Activated CD4-positive, alpha-beta memory T cell treated with anti-CD3 and anti-CD28 coated beads, Interleukin-2, amount 10 ng/mL, durations not matched to agents 7 days and 5 days (primary cell): ENCODE data around the gene KLHL7. TPM values are rescaled to one million over a fixed set of nuclear protein-coding genes. Genes with fewer than 3 reads are reported as not detected.

Source experiments
- CTCF ChIA-PET: fragments of 350-600 bp; sonication (Branson Sonifier 250); formaldehyde crosslinking; loops from one replicate; lab custom pipeline; 2021; ENCODE audit warnings: antibody characterized with exemption, inconsistent platforms; lab: Charles Lee
- POLR2A ChIA-PET: fragments of 350-600 bp; sonication (Branson Sonifier 250); formaldehyde crosslinking; loops from one replicate; lab custom pipeline; 2021; ENCODE audit warnings: antibody characterized with exemption; lab: Charles Lee
- DNase-seq: peaks from one replicate; pipeline ENCODE4 v3.0.0-alpha.2; 2020
- H3K27ac Mint-ChIP-seq: one replicate; pipeline ENCODE4 v1.8.0; 2021; ENCODE audit warnings: mild to moderate bottlenecking, mixed read lengths
- H3K27me3 Mint-ChIP-seq: one replicate; pipeline ENCODE4 v1.8.0; 2021; ENCODE audit warnings: mixed read lengths
- H3K36me3 Mint-ChIP-seq: one replicate; pipeline ENCODE4 v1.8.0; 2021; ENCODE audit warnings: low read depth, mixed read lengths
- H3K4me1 Mint-ChIP-seq: one replicate; pipeline ENCODE4 v1.8.0; 2021; ENCODE audit warnings: mixed read lengths
- H3K4me3 Mint-ChIP-seq: one replicate; pipeline ENCODE4 v1.8.0; 2021; ENCODE audit warnings: mild to moderate bottlenecking, mixed read lengths
- H3K9me3 Mint-ChIP-seq: one replicate; pipeline ENCODE4 v1.8.0; 2021; ENCODE audit warnings: mixed read lengths
- total RNA-seq, 2 experiments: library from RNA; stranded (reverse); gene quantifications; one replicate each; pipeline ENCODE4 v1.2.3, GENCODE V29; 2021

Gene KLHL7, protein sequence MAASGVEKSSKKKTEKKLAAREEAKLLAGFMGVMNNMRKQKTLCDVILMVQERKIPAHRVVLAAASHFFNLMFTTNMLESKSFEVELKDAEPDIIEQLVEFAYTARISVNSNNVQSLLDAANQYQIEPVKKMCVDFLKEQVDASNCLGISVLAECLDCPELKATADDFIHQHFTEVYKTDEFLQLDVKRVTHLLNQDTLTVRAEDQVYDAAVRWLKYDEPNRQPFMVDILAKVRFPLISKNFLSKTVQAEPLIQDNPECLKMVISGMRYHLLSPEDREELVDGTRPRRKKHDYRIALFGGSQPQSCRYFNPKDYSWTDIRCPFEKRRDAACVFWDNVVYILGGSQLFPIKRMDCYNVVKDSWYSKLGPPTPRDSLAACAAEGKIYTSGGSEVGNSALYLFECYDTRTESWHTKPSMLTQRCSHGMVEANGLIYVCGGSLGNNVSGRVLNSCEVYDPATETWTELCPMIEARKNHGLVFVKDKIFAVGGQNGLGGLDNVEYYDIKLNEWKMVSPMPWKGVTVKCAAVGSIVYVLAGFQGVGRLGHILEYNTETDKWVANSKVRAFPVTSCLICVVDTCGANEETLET
- 10 to 100 TPM; 19.9 to 20.5 TPM for total RNA-seq

DNA sequence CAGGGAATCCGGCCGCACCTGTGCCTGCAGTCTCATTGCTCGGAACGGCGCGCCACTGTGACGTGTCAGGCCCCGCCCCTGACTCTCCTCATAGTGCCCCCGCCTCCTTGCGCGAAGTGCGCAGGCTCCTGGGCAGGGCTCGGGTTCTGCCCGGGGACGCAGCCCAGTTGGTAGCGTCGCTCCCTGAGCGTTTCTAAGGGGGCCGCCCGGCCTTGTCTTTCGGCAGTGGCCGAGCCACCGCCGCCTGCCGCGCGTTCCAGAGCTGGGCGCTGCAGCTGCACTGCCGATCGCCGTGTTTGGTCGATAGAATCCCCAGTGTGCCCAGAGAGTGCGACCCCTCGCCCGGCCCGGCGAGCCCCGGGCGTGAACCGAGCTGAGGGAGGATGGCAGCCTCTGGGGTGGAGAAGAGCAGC is at the start of gene KLHL7:
Gene KLHL7 (plus strand): TSS at position 142 of the 413 bp plus-strand sequence. CDS start 242 bp downstream, at position 384.
- Mint-ChIP-seq H3K4me3 (peak within 1 kb of the TSS; percentile 80), H3K27ac (peak within 1 kb of the TSS; percentile 85), H3K9me3 (no peaks in the 10 kb centered on the region), H3K27me3 (no peaks in the 10 kb centered on the region), H3K4me1 (peaks cover 30% of the 10 kb centered on the region), H3K36me3 (no peaks in the 10 kb centered on the region)
- POLR2A ChIA-PET: interaction anchor here (0.6 to 2.7 kb wide), 21 partner anchors 8 to 425 kb away, joined by 3 to 34 read pairs (median 4); partner anchors contain the start of genes HYCC1, MALSU1 and NUP42
- CTCF ChIA-PET: interaction anchor here (0.6 to 1.9 kb wide), 13 partner anchors 10 to 167 kb away, joined by 3 to 15 read pairs (median 4); partner anchors contain the start of gene NUP42
- DNase-seq: peak; percentile 97

- Mint-ChIP-seq H3K27ac (no peak overlapping the region), H3K27me3 (peaks cover 2% of the 10 kb centered on the region), H3K36me3 (no peaks in the 10 kb centered on the region), H3K9me3 (no peaks in the 10 kb centered on the region), H3K4me3 (no peak overlapping the region), H3K4me1 (peaks cover 4% of the 10 kb centered on the region)
- POLR2A ChIA-PET: interaction anchor here (1.1 kb wide), 1 partner anchor 36 kb away, joined by 3 read pairs; no protein-coding TSS in a partner anchor
- no peak for DNase-seq
- CTCF ChIA-PET: interaction anchor here (0.7 to 0.8 kb wide), 3 partner anchors 27 to 184 kb away, joined by 3 read pairs; no protein-coding TSS in a partner anchor
These were observed 47.0 kb upstream of the KLHL7 start for GRCh38 chr7:23058408-23059096.

DNA sequence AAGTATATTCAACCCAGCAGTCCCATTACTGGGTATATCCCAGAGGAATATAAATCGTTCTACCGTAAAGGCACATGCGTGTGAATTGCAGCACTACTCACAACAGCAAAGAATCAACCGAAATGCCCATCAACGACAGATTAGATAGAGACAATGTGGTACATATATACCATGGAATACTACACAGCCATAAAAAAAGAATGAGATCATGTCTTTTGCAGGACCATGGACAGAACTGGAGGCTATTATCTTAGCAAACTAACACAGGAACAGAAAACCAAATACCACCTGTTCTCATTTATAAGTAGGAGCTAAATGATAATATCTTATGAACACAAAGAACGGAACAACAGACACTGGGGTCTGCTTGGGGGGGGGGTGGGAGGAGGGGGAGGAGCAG is 44.3 kb upstream of the KLHL7 start:
- H3K36me3 Mint-ChIP-seq: no peaks in the 10 kb centered on the region
- DNase-seq: no peak
- no peaks in the 10 kb centered on the region for H3K9me3 Mint-ChIP-seq
- CTCF ChIA-PET: interaction anchor here (1.0 kb wide), 1 partner anchor 501 kb away, joined by 3 read pairs; no protein-coding TSS in a partner anchor
- H3K27me3 Mint-ChIP-seq: peaks cover 6% of the 10 kb centered on the region
- H3K4me1 Mint-ChIP-seq: no peaks in the 10 kb centered on the region
- no peak overlapping the region for H3K27ac Mint-ChIP-seq
- POLR2A ChIA-PET: no interaction called here
- H3K4me3 Mint-ChIP-seq: no peak overlapping the region

DNA sequence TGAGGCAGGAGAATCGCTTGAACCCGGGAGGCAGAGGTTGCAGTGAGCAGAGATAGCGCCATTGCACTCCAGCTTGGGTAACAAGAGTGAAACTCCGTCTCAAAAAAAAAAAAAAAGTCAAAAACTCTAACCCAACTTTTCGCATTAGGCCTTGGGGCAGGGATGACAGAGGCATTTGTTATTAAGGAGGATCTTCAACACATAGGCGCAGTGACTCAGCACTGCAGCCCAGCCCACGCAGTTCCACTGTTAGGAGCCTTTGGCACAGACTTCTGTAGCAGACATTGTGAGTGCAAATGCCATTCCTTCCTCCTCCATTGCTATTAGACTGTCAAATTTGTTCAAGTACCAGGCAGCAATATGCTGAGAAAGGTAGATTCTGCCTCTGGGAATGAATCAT is 43.1 kb upstream of the KLHL7 start:
- Mint-ChIP-seq H3K27ac (no peak overlapping the region), H3K4me3 (no peak overlapping the region), H3K4me1 (no peaks in the 10 kb centered on the region), H3K9me3 (no peaks in the 10 kb centered on the region), H3K27me3 (peaks cover 9% of the 10 kb centered on the region), H3K36me3 (no peaks in the 10 kb centered on the region)
- CTCF ChIA-PET: no interaction called here
- DNase-seq: no peak
- POLR2A ChIA-PET: no interaction called here

- POLR2A ChIA-PET: no interaction called here
- Mint-ChIP-seq H3K4me3 (no peak overlapping the region), H3K9me3 (no peaks in the 10 kb centered on the region), H3K27ac (no peak overlapping the region), H3K4me1 (no peaks in the 10 kb centered on the region), H3K36me3 (no peaks in the 10 kb centered on the region), H3K27me3 (peaks cover 9% of the 10 kb centered on the region)
- CTCF ChIA-PET: no interaction called here
- DNase-seq: no peak
These were observed 39.6 kb upstream of the KLHL7 start for GRCh38 chr7:23065974-23066373.

GRCh38 chr7:23067271-23067670 is 38.3 kb upstream of the KLHL7 start:
- POLR2A ChIA-PET: no interaction called here

DNA sequence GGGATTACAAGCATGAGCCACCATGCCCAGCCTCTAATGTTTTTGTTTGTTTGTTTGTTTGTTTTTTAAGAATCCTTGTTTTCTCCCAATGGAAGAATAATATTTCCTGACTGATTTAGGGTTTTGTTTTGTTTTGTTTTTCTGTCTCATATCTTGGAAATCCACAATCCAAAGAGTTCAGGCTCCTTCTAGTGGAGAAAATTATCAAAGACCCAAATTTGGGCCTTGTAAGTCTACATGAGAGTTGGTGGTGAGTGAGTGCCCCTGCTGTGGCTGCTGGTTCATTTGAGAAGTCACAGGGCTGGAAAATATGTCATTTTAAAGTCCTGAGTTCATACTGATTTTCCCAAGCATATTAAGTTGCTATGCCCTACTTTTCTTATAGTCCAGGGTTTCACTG is 33.5 kb upstream of the KLHL7 start:
- Mint-ChIP-seq H3K4me3 (no peak overlapping the region), H3K27ac (no peak overlapping the region), H3K36me3 (no peaks in the 10 kb centered on the region), H3K9me3 (no peaks in the 10 kb centered on the region), H3K4me1 (no peaks in the 10 kb centered on the region), H3K27me3 (peaks cover 25% of the 10 kb centered on the region)
- DNase-seq: no peak
- POLR2A ChIA-PET: no interaction called here
- CTCF ChIA-PET: no interaction called here

More at GRCh38 chr7:23067271-23067670, 38.3 kb upstream of the KLHL7 start:
- H3K9me3 Mint-ChIP-seq: no peaks in the 10 kb centered on the region
- H3K27ac Mint-ChIP-seq: no peak overlapping the region
- no peak overlapping the region for H3K4me3 Mint-ChIP-seq
- H3K36me3 Mint-ChIP-seq: no peaks in the 10 kb centered on the region
- no peaks in the 10 kb centered on the region for H3K4me1 Mint-ChIP-seq
- H3K27me3 Mint-ChIP-seq: peaks cover 12% of the 10 kb centered on the region
- CTCF ChIA-PET: no interaction called here
- no peak for DNase-seq

- POLR2A ChIA-PET: no interaction called here
These were observed 32.7 kb upstream of the KLHL7 start for GRCh38 chr7:23072922-23073321.

GRCh38 chr7:23074443-23075261 is 30.9 kb upstream of the KLHL7 start:
- no peak overlapping the region for H3K4me3 Mint-ChIP-seq
- peaks cover 24% of the 10 kb centered on the region for H3K27me3 Mint-ChIP-seq
- H3K27ac Mint-ChIP-seq: no peak overlapping the region
- H3K9me3 Mint-ChIP-seq: no peaks in the 10 kb centered on the region
- DNase-seq: no peak
- CTCF ChIA-PET: interaction anchor here (0.5 to 1.6 kb wide), 3 partner anchors 9 to 15 kb away, joined by 3 to 6 read pairs (median 4); no protein-coding TSS in a partner anchor
- POLR2A ChIA-PET: no interaction called here
- no peaks in the 10 kb centered on the region for H3K36me3 Mint-ChIP-seq
- H3K4me1 Mint-ChIP-seq: no peaks in the 10 kb centered on the region

More at GRCh38 chr7:23072922-23073321, 32.7 kb upstream of the KLHL7 start:
- DNase-seq: no peak
- Mint-ChIP-seq H3K4me1 (no peaks in the 10 kb centered on the region), H3K9me3 (no peaks in the 10 kb centered on the region), H3K4me3 (no peak overlapping the region), H3K27me3 (peaks cover 24% of the 10 kb centered on the region), H3K27ac (no peak overlapping the region), H3K36me3 (no peaks in the 10 kb centered on the region)
- CTCF ChIA-PET: no interaction called here

DNA sequence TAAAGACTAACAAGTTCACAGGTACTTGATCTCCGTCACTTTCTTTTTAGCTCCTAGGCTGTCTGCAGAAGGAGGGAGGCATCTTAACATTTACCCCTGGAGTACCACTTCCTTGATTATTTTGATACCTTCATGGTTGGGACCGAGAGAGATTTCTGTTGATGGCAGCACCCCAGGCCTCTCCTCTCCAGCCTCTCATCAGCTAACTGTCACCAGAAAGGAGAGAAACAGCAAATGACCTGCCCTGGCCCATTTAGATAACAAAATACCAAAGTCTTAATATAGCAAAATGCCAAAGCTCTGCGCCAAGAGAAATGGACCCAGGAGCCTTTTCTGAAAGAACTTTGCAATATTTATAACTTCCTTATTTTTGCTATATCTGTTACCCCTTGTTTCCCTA is 30.0 kb upstream of the KLHL7 start:
- ChIA-PET CTCF (interaction anchor here (0.5 to 1.6 kb wide), 2 partner anchors 8 to 10 kb away, joined by 4 to 6 read pairs; no protein-coding TSS in a partner anchor), POLR2A (no interaction called here)
- Mint-ChIP-seq H3K9me3 (no peaks in the 10 kb centered on the region), H3K36me3 (no peaks in the 10 kb centered on the region), H3K27me3 (peaks cover 24% of the 10 kb centered on the region), H3K4me3 (no peak overlapping the region), H3K27ac (no peak overlapping the region), H3K4me1 (no peaks in the 10 kb centered on the region)
- DNase-seq: no peak

GRCh38 chr7:23076772-23077171 is 28.8 kb upstream of the KLHL7 start:
- Mint-ChIP-seq H3K36me3 (no peaks in the 10 kb centered on the region), H3K4me1 (no peaks in the 10 kb centered on the region), H3K9me3 (no peaks in the 10 kb centered on the region), H3K4me3 (no peak overlapping the region), H3K27me3 (peaks cover 24% of the 10 kb centered on the region), H3K27ac (no peak overlapping the region)
- CTCF ChIA-PET: no interaction called here
- POLR2A ChIA-PET: no interaction called here
- DNase-seq: no peak

GRCh38 chr7:23093111-23093510 is 12.5 kb upstream of the KLHL7 start:
- Mint-ChIP-seq H3K27ac (no peak overlapping the region), H3K4me1 (no peaks in the 10 kb centered on the region), H3K27me3 (peaks cover 24% of the 10 kb centered on the region), H3K4me3 (no peak overlapping the region), H3K9me3 (peaks cover 3% of the 10 kb centered on the region), H3K36me3 (peaks cover 3% of the 10 kb centered on the region)
- POLR2A ChIA-PET: no interaction called here
- no peak for DNase-seq
- CTCF ChIA-PET: no interaction called here
